ENCODE data around the gene ZNF79.

Gene ZNF79

DNA sequence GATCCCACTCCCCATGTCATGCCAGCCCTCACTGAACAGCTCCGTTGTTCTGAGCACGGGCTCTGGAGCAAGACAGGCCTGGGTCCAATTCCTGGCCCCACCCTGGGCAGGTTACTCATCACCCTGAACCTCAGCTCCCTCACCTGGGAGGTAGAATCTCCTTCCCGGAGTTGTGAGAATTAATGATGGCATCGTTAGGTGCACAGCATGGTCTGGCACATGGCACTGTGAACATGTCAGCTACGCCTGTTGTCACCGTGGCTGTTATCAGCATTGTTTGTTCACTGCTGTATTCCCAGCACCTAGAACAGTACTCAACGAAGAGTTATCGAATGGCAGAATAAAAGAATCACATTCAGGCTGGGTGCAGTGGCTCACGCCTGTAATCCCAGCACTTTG, 70.1 kb downstream of the ZNF79 start:
- DNase-seq (ENCODE audit: low read depth in 1 of 2, low spot score in 1 of 2), result no peak

Measured in activated T-helper 1 cell treated with anti-CD3 and anti-CD28 coated beads, Interleukin-2, amount 50 U/mL, for 16 hours (primary cell).